Stimulated activated CD8-positive, alpha-beta memory T cell treated with anti-CD3 and anti-CD28 coated beads, Interleukin-12 subunit alpha, Interleukin-12 subunit beta, amount 100 ng/mL, for 4 hours (primary cell): ENCODE results near the gene ZNF689.
"Not testable (repeated sequence)": the region's sequence is repeated elsewhere in the genome, so short reads cannot be mapped to it uniquely, and the experiment has no call there.

Source experiments
- DNase-seq: peaks from one replicate; pipeline ENCODE4 v3.0.0-alpha.2; 2020; ENCODE audit warnings: low read depth

The ZNF689 gene

GRCh38 chr16:30609926-30610839 lies at the start of gene ZNF689:
Gene ZNF689 (minus strand): TSS chr16:30610389. CDS start chr16:30610041, 348 bp downstream.
- peak; percentile 87 for DNase-seq

DNA sequence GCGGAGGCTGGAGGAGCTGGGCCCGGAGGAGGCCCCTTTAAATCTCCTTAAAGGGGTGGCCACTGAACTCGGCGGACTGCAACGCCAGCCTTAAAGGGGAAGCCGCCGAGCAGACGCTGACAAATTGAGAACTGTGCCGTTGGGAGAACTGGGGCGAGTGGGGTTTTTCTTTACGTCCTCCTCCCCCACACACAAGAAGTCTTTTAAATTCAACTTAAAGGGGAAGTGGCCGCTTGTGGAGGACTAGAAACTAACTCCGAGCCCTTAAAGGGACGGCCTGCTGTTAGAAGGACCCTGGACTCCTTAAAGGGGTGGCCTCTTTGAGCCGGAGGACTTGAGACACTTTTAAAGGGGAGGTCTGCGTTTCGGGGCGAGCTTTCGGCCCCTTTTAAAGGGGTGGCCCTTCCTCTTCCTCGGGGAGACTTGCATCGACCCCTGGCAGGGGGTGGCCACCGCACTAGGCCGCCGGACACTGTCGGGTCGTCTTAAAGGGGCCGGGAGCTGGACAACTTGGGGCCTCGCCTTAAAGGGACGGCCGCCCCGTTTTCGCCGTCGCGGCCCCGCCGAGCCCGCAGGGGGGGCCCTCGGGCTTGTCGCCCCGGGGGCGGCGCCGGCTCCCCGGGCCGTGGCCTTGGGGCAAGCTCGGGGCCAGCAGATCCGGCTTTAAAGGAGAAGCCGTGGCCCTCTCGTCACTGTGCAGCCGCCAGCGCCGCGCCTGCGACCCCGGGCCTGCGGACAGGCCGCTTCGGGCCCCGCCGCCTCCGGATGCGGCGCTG lies 48.7 kb upstream of the ZNF689 start:
- DNase-seq: peak; percentile 58

- DNase-seq: peak; percentile 99
Observed at GRCh38 chr16:30657866-30658730, 47.9 kb upstream of the ZNF689 start, which contains the start of gene FBRS. Gene FBRS (plus strand): TSS chr16:30658431. CDS start chr16:30659519, 1,088 bp downstream.

DNA sequence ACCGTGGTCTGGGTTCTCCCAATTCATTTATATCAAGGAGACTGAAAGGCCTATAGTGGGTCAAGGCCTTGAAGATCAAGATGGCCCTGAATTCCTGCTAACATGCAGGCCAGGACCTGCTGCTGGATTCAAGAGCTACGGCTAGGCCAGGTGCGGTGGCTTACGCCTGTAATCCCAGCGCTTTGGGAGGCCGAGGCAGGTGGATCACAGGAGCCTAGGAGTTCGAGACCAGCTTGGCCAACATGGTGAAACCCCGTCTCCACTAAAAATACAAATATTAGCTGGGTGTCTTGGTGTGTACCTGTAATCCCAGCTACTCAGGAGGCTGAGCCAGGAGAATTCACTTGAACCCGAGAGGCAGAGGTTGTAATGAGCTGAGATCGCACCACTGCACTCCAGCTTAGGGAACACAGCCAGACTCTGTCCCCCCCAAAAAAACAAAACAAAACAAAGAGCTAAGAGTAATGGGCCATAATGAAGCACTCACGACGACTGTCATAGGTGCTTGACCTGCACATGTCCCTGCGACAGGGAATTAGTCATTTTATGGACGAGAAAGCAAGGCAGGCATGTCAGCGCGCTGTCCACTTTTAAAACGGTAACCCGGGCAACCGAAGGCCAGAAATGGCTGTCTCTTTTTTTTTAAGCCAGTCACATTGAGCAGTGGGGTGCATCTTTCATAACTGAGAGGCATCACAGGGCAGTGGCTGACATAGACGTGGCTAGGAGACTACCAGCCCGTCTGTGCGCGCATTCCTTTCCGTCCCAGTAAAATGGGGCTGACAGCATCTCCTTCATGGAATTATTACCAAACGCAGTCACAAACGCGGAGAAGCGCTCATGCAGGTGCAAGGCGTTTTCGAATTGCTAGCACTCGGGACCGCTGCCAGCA lies 47.0 kb upstream of the ZNF689 start:
- DNase-seq: no peak

DNA sequence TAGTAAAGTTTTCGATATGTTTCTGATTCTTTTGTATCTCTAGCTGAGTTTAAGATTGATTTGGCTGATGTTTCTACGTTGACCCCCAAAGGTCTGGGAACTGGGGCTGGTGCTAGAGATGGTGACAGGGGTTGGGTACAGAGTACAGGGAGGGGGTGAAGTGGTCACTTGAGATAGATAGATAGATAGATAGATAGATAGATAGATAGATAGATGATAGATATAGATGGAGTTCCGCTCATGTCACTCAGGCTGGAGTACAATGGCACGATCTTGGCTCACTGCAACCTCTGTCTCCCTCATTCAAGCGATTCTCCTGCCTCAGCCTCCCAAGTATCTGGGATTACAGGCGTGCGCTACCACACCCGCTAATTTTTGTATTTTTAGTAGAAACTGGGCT lies 46.2 kb upstream of the ZNF689 start:
- DNase-seq: no peak

DNA sequence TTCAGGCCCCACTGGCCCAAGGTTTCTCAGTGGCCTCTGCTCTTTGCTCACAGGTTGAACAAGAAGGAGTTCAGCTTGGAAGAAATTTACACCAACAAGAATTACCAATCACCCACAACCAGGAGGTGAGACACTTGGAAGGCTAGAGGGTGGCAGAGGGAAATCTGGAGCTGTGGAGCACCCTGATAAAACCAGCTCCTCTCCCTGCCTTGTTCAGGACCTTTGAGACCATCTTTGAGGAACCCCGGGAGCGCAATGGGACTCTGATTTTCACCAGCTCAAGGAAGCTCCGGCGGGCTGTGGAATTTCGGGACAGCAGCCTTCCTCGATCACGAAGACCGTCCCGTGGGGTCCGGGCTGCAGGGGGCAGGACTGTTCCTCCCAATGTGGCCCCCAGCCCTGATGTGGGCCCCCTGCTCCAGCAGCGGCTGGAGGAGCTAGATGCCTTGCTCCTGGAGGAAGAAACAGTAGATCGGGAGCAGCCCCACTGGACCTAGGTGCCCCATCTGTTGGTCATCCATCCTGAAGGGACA lies 45.7 kb upstream of the ZNF689 start:
- DNase-seq: no peak

GRCh38 chr16:30654856-30655255 lies 44.7 kb upstream of the ZNF689 start:
- no peak for DNase-seq

DNA sequence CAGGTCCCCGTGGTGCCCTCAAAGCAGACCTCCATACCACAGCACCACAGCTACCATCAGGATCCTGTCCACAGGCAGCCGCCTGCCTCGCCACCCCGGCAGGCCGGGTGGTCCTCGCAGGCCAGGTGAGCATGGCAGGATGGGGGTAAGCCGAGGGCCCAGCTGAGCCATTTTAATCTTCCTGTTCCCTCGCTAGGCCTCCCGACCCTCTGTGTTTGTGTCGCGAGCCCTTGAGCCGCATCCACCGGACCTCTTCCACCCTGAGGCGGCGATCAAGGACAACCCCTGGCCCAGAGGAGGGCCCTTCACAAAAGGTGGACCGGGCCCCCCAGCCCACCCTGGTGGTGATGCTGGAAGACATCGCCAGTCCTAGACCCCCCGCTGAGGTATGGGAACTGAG lies 42.5 kb upstream of the ZNF689 start:
- DNase-seq: no peak

- DNase-seq: no peak
Observed at GRCh38 chr16:30652005-30652296, 41.8 kb upstream of the ZNF689 start.

DNA sequence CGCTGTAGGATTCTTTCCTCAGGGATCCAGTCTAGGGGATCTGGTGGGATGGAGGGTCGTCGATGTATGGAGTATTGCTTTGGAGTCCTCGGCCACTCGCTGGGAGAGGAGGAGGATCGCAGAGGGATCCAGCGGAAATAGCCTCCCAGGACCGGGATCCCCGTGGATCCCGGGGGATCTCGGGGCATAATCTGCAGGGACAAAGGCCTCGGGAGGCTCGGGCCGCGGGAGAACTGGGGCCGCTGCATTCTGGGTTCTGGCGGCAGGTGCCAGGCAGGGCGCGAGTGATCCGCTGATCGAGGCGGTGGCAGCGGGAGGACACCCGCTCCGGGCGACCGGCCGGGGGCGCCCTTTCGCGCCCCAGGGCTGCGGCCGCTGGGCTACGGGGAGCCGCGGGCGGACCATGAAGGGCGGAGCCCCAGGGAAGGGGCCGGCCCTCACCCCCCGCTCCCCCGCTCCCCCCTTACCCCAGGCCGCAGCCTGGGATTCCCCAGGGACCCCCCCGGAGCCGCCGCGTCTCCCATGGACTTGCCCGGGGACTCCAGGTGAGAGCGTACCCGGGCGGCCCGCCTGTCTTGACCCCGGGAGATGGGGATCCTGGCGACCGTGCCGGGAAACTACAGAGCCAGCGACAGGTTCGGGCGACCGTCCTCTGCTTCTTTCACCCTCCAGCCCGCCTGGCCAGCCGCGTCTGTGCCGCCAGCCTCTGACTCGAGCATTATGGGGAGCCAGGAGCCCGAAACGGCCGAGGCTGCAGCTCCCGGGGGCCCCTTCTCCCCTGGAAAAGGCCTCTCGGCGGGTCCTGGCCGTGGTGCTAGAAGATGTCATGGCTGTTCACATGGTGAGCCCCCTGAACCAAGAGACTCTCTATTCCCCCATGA lies 41.2 kb upstream of the ZNF689 start:
- peak; percentile 71 for DNase-seq

DNA sequence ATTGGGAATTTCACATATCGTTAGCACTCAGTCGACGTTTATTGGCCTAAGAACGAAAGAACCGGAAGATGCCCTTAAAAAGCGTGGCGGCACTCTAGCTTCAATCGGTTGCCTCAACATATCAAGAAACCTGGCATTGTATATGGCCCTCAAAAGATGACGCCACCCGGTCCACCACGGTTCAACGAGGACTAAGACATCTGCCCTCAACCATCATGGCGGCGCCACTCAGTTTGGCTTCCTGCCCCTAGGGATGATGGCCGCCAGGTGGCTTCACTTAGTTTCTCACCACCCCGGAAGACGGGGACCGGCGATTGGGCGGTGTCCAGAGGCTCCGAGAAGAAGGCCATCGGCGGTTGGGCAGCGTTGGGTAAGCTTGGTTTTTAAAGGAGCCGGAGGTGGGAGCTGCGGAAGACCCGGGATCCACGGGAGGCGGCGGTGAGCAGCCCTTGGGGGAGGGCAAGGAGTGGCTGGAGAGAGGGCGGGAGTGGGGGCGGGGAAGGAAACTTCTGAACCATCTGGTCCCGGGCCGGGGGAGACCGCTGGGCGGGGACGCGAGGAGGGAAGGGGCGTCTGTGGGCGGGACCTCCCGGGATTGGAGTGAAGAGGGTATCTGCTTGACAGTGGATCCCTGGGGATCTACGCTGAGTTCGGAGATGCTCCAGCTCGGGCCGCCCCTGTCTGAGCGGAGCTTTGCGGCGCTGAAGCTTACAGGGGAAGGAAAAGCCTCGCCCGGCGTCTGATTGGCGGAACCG lies 40.4 kb upstream of the ZNF689 start, which contains the start of gene PRR14:
TSS of gene PRR14 (plus strand) at position 592 of the 755 bp plus-strand sequence. CDS start 686 bp downstream, outside the sequence.
- peak; percentile 95 for DNase-seq

DNA sequence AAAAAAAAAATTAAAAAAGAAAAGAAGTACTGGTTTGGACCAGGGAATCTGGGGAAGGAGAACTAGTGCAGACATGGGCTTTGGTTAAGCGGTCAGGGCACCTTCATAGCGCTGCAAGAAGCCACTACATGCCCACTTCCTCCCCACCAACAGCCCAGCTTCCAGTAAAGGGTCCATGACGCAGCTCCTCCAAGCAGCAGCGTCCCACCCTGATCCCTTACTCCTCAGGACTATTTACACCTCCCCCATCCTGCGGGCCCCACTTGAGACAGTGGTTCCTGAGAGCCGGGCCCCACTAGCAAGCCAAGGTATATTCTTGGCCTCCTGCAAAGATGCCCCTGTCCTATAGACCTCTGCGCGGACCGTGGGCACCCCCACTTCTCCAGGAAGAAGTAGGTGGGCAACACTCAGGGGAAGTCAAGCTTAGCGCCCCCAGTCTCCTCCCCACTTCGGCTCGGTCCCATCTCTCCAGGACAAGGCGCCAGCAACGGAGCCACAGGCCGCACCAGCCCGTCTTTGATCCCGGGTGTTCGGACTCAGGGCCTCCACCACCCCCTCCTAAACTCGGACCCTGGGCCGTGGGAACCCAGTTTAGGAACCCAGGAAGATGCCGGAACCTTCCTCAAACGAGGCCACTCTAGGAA lies 39.7 kb upstream of the ZNF689 start:
- no peak for DNase-seq

DNA sequence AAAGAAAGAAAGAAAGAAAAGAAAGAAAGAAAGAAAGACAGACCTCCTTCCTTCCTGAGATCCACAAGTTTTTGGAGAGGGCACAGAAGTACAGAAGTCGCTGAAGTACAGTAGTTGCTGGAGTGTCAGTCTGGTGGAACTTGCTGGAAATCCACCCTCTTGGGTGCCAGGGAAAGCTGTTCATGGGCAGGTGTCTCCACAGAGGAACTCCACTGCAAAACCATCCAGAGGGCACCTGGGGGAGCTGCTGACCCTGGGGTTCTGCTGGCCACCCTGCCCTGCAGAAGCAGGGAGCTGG lies 37.0 kb upstream of the ZNF689 start:
- no peak for DNase-seq

DNA sequence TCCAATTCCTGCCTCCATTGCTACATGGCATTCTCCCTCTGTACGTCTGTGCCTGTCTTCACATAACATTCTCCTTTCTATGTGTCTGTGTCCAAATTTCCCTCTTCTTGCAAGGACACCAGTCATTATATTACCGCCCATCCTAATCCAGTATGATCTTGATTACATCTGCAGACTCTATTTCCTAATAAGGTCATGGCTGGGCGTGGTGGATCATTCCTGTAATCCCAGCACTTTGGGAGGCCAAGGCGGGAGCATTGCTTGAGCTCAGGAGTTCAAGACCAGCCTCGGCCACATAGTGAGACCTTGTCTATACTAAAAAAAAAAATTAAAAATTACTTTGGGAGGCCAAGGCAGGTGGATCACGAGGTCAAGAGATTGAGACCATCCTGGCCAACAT lies 35.5 kb upstream of the ZNF689 start:
- DNase-seq: no peak

- no peak for DNase-seq
Observed at GRCh38 chr16:30644334-30644830, 34.2 kb upstream of the ZNF689 start.

GRCh38 chr16:30641378-30641982 lies 31.3 kb upstream of the ZNF689 start:
- DNase-seq: no peak

- DNase-seq: no peak
Observed at GRCh38 chr16:30637944-30638343, 27.8 kb upstream of the ZNF689 start.

GRCh38 chr16:30637139-30637538 lies 26.9 kb upstream of the ZNF689 start:
- DNase-seq: not testable (repeated sequence)
